RWPE1 (cell line): Measurements from ENCODE around the gene SPHK2.

Experiments
- CTCF ChIA-PET: fragments of 350-600 bp; sonication (Branson Sonifier 250); formaldehyde crosslinking; extraction: SDS; loops from one replicate; lab custom pipeline; 2021; lab: Yijun Ruan, JAX
- POLR2A ChIA-PET: fragments of 400-600 bp; formaldehyde crosslinking; extraction: SDS; loops from one replicate; lab custom pipeline; 2020; ENCODE audit warnings: antibody characterized with exemption; ENCODE audit not compliant: low non-redundant PET; lab: Yijun Ruan, JAX
- DNase-seq: peaks from one replicate; pipeline ENCODE4 v3.0.0; 2012; ENCODE audit warnings: low spot score
- H3K27ac ChIP-seq: fragments of 450-650 bp; 2 replicates; pipeline ENCODE4 v1.5.1; 2017
- CTCF ChIP-seq: fragments of 450-650 bp; conservative IDR thresholded peaks from 2 replicates; pipeline ENCODE4 v1.5.1; 2017; ENCODE audit warnings: low read depth, mild to moderate bottlenecking

The SPHK2 gene

DNA sequence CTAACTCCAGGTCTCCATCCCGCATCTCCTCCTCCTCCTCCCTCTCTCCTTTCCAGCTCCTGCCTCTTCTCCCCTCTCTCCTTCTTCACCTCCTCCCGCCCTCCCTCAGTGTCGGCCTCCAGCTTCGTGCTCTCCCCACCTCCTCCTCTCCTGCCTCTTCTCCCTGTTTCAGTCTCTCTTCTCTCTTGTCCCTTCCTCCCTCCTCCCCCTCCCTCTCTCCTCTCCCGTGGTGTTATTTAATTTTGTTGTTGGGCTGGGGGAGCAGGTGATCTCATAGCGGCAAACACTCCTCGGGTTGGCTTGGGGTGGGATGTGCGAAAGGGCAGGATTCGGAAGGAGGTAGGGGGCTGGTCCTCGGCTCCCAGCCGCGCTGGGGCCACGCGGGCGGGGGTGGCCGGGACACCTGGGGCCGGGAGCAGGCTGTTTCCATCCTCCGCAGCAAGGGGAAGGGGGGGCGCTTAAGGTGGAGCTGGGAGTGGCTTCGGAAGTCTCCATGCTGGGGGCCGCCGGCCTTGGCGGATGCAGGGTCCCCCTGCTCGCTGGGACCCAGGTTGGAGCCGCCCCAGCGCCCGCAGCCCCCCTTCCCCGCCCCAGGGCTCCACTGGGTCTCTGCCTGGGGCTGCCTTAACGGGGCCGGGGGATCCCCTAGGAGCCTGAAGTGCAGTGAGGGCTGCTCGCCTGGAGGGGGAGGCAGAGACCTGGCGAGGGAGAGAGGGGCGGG, 26.9 kb downstream of the SPHK2 start, which contains the start of gene CA11:
Gene CA11, minus strand, starts transcription at position 187 of the 721 bp plus-strand sequence. CDS start 555 bp downstream, outside the sequence.
- CTCF ChIA-PET, result interaction anchor here (0.6 to 1.4 kb wide), 7 partner anchors 24 to 207 kb away, joined by 3 to 8 read pairs (median 4); partner anchors contain the start of gene HSD17B14
- POLR2A ChIA-PET, result interaction anchor here (0.7 kb wide), 1 partner anchor 74 kb away, joined by 3 read pairs; no protein-coding TSS in a partner anchor
- DNase-seq, result peak; percentile 88
- peak; percentile 88 for TF ChIP-seq CTCF
- peak within 1 kb of the TSS; percentile 83 for H3K27ac ChIP-seq

DNA sequence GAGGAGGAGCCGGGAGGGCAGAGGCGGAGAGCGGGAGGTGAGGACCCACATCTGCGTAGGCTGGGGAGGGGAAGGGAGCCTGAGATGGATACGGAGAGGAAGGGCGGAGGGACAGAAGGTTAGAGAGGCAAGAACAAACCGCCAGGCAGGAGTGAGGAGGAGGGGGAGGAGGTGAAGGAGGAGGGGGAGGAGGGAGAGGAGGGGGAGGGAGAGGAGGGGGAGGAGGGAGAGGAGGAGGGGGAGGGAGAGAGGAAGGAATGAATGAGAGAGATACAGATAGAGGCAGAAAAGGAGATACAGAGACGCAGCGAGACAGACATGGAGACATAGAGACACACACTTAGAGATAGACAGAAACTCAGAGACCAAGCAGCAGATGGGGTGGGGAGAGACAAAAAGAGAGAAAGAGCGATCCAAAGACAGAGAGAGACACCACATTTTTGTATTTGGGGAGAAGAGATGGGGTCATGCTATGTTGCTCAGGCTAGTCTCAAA, 27.5 kb downstream of the SPHK2 start:
- peak overlapping the region; percentile 83 for H3K27ac ChIP-seq

DNA sequence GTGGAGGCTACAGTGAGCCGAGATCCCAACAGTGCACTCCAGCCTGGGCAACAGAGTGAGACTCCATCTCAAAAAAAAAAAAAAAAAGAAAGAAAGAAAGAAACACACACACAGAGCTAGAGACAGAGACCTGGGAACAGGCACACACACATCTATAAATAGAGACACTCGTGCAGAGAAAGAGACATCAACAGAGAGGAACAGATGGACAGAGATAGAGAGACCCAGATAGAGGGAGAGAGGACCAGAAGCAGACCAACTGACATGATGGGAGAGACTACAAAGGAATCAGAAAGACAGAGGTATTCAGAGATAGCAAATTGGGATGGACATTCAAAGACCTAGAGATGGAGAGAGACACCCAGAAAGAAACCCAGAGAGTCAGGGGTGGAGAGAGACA, 28.8 kb downstream of the SPHK2 start:
- peak overlapping the region; percentile 83 for H3K27ac ChIP-seq
- no peak for TF ChIP-seq CTCF
- DNase-seq, result no peak
- ChIA-PET CTCF (no interaction called here), POLR2A (no interaction called here)

More for the DNA sequence above, 27.5 kb downstream of the SPHK2 start:
- ChIA-PET CTCF (interaction anchor here (0.7 kb wide), 1 partner anchor 189 kb away, joined by 3 read pairs; the partner anchor contains the start of gene HSD17B14), POLR2A (no interaction called here)
- no peak; the same call in 1 of the 2 replicates for TF ChIP-seq CTCF
- DNase-seq, result no peak

- DNase-seq, result no peak
- POLR2A ChIA-PET, result no interaction called here
- no peak for TF ChIP-seq CTCF
- CTCF ChIA-PET, result interaction anchor here (0.6 to 0.7 kb wide), 2 partner anchors 13 to 194 kb away, joined by 3 read pairs; no protein-coding TSS in a partner anchor
- H3K27ac ChIP-seq, result peak overlapping the region; percentile 15
Observed at GRCh38 chr19:48650974-48651682, 31.8 kb downstream of the SPHK2 start.

- DNase-seq, result no peak
- peak overlapping the region; percentile 15 for H3K27ac ChIP-seq
- TF ChIP-seq CTCF, result no peak
- CTCF ChIA-PET, result interaction anchor here (0.7 kb wide), 1 partner anchor 194 kb away, joined by 3 read pairs; no protein-coding TSS in a partner anchor
- POLR2A ChIA-PET, result no interaction called here
Observed at GRCh38 chr19:48651683-48652048, 32.4 kb downstream of the SPHK2 start.
